GM21360 (cell line): ENCODE data around the gene VGF.
"Not testable (repeated sequence)": the region's sequence is repeated elsewhere in the genome, so short reads cannot be mapped to it uniquely, and the experiment has no call there.

ENCODE experiments used
- ATAC-seq: cut with Tn5 transposase; IDR thresholded peaks from one replicate; pipeline ENCODE4 v1.9.1; 2021; ENCODE audit warnings: mild to moderate bottlenecking, moderate library complexity; ENCODE audit not compliant: unreplicated experiment

The VGF gene

DNA sequence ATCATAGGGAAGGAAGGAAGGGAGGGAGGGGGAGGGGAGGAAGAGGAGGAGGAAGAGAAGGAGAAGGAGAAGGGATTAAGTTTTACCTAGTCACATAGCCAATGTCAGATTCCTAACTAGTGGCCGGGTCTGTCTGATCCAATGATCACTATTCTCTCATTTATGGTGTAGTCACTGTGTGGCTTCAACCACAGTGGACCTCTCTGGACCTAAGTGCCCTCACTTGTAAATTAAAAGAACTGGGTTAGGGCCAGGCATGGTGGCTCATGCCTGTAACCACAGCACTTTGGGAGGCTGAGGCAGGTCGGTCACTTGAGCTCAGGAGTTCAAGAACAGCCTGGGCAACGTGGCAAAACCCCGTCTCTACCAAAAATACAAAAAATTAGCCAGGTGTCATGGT is 45.1 kb downstream of the VGF start:
- ATAC-seq, result no peak

DNA sequence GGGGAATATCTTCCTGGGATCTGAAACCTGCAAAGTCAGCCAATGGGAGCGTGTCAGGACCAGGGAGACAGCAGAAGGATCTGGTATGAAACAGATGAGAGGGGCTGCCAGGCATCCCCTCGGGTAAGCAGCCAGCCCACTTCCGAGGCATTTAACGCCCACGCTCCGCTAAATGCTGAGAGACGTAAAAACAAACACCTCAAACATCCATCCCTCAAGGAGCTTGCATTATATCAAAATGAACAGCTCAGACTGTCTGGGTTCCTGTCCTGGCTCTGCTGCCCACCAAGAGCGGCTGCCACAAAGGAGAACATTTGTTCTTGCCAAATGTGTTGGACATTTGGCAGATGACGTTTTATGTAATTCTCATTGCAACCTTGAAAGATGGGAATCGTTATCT is 45.5 kb downstream of the VGF start:
- no peak for ATAC-seq

DNA sequence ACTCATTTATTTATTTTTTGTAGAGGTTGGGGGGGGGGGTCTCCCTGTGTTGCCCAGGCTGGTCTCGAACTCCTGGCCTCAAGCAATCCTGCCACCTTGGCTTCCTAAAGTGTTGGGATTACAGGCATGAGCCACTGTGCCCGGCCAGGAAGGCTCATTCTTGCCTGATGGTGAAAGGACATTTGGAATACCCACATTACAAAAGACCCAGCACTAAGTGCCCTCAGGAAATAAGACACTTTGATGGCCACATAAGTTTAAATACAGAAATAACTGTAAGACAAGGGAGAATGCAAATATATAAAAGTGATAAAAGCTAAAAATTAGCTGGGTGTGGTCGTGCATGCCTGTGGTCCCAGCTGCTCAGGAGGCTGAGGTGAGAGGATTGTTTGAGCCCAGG is 46.5 kb downstream of the VGF start:
- no peak for ATAC-seq

DNA sequence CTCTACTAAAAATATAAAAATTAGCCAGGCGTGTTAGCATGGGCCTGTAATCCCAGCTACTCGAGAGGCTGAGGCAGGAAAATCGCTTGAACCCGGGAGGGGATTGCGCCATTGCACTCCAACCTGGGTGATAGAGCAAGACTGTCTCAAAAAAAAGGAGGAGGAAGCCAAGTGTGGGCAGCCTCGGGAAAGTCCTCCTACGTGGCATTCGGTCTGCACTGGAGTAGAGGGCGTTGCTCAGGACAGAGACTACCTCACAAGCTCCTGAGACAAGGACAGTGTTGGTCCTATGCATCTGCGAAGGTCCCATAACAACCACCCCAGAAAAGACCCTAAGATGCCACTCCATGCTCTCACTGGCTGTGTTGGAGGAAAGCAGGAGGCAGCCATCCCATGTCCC is 48.5 kb downstream of the VGF start:
- no peak for ATAC-seq

DNA sequence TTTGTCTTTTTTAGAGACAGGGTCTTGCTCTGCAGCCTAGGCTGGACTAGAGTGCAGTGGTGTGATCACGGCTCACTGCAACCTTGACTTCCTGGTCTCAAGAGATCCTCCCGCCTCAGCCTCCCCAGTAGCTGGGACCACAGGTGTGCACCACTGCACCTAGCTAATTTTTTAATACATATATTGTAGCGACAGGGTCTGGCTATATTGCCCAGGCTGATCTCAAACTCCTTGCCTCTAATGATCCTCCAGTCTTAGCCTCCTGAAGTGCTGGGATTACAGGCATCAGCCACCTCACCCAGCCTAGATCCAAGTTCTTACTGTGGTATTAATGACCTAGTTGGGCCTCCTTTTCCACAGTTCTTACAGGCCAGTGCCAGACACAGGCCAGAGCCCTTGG is 50.2 kb downstream of the VGF start:
- no peak for ATAC-seq

DNA sequence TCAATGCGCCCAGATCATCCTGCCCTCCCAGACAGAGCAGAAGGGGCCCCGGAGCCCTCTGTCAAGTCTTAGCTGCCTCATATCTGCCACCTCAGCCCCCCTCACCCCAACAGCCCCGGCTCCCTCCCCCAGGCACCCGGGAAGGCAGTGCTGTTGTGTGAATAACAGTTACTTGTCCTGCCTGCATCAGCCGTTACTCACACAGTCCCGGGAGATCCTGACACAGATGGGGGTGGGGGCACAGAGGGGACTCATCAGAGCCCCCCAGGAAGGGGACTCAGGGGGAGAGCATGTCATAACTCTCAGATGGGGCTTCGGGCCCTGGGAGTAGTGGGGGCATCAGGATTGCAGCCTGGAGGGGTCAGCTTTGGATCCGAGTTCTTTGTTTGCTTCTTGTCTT is 50.9 kb downstream of the VGF start:
- ATAC-seq, result no peak

DNA sequence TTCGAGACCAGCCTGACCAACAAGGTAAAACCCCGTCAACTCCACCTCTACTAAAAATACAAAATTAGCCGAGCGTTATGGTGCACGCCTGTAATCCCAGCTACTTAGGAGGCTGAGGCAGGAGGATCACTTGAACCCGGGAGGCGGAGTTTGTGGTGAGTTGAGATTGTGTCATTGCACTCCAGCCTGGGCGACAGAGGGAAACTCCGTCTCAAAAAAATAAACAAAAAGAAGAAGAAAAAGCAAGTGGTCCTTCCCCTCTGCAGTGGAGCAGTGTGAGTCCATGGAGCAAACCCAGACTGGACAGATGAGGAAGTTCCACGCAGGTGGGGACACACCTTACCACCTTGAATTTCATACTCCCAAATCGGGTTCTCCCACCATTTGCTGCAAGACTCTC is 51.5 kb downstream of the VGF start:
- no peak for ATAC-seq

DNA sequence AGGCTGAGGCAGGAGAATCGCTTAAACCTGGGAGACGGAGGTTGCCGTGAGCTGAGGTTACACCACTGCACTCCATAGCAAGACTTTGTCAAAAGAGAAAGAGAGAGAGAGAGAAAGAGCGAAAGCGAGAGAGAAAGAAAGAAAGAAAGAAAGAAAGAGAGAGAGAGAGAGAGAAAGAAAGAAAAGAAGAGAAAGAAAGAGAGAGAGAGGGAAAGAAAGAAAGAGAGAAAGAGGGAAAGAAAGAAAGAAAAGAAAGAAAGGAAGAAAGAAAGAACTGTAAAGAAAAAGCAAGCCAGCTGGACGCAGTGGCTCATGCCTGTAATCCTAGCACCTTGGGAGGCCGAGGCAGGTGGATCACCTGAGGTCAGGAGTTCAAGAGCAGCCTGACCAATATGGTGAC is 52.2 kb downstream of the VGF start:
- ATAC-seq, result not testable (repeated sequence)
